NK-92 (cell line): Measurements from ENCODE around the gene DXO.
A peak's percentile ranks its signal among the peaks of the same experiment; 100 is the strongest.
"Not testable (repeated sequence)": the region's sequence is repeated elsewhere in the genome, so short reads cannot be mapped to it uniquely, and the experiment has no call there.

Source experiments
- DNase-seq: peaks from one replicate; lab custom pipeline; 2025; ENCODE audit not compliant: unreplicated experiment; lab: John Stamatoyannopoulos, UW

The DXO gene

DNA sequence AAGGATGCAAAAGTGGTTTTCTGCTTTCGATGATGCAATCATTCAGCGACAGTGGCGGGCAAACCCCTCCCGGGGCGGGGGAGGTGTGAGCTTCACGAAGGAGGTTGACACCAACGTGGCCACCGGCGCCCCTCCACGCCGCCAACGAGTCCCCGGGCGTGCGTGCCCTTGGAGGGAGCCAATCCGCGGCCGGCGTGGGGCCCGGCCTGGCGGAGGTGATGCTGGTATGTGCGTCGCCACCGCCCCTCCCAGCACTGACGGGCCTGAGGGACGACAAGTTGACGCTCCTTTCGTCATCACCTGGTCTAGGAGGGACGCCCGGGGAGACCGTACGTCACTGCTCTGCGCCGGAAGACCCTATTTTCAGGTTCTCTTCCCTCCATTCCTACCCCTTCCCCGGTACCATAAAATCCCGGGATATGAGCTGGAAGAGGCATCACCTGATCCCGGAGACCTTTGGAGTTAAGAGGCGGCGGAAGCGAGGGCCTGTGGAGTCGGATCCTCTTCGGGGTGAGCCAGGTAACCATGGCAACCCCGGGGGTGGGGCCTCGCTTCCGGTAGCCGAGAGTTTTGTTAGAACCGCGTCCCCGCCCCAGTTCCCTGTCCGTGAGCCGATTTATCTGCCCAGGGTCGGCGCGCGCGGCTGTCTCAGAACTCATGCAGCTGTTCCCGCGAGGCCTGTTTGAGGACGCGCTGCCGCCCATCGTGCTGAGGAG is at the start of gene DXO:
TSS of gene DXO (minus strand) at position 146 of the 716 bp plus-strand sequence. CDS start 463 bp downstream, outside the sequence.
- peak; percentile 93 for DNase-seq

GRCh38 chr6:32014547-32014946 is 42.6 kb upstream of the DXO start, which contains the start of gene C4B:
Gene C4B, plus strand, starts transcription at chr6:32014795. Its CDS starts 51 bp downstream, at chr6:32014846.
- not testable (repeated sequence) for DNase-seq

GRCh38 chr6:32013738-32014137 is 41.8 kb upstream of the DXO start:
- not testable (repeated sequence) for DNase-seq

DNA sequence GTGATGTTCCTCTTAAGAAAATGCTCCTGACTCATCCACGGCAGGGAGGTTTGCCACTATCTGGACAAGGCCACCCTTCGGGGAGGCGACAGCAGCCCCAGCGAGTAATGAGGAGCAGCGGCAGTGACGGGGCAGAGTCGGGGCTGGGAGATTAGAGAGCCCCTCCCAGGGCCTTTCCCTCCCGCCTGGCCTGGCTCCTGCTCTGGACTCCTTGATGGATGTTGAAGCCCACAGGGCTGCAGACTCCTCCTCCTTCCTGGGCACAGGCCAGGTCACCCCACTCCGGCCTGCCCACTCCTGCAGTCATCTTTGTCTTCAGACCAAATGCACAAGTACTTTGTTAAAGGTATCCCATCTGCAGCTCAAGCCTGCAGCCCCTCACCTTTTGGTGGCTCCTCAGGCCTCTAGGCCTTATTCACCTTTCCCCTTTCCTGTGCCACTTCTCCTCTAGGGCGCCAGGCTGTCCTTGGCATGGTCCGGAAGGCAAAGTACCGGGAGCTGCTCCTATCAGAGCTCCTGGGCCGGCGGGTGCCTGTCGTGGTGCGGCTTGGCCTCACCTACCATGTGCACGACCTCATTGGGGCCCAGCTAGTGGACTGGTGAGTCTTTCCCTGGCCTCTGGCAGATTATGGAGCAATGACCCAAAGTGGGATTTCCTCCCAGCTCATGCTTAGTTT is 41.1 kb upstream of the DXO start:
- not testable (repeated sequence) for DNase-seq

- DNase-seq = not testable (repeated sequence)
Observed at GRCh38 chr6:32010856-32011530, 39.1 kb upstream of the DXO start.

DNA sequence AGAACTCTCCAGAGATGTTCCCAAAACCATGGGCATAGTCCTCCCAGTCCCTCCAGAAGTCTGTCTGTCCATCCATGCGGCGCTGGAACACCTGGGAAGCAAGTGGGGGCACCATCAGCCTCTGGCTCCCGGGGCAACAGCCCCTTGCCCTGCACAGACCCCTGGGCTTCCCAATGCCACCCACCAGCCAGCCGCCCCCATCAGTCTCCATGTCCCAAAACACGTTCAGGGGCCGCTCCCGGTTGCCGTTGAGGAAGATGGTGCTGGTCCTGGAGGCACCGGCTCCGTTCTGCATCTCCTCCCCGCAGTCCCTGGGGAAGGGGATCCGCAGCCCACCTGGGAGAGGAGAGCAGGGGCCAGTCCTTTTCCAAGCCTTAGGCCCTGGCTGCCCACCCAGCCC is 37.6 kb upstream of the DXO start:
- DNase-seq = not testable (repeated sequence)

GRCh38 chr6:32008616-32009015 is 36.7 kb upstream of the DXO start:
- not testable (repeated sequence) for DNase-seq

- DNase-seq = not testable (repeated sequence)
Observed at GRCh38 chr6:32008037-32008436, 36.1 kb upstream of the DXO start.

DNA sequence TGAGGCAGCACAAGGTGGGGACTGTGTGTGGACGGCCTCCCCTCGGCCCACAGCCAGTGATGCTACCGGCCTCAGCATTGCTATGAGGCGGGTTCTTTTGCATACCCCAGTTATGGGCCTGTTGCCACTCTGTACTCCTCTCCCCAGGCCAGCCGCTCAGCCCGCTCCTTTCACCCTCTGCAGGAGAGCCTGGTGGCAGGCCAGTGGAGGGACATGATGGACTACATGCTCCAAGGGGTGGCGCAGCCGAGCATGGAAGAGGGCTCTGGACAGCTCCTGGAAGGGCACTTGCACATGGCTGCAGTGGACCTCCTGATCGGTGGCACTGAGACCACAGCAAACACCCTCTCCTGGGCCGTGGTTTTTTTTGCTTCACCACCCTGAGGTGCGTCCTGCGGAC is 35.1 kb upstream of the DXO start:
- not testable (repeated sequence) for DNase-seq

DNA sequence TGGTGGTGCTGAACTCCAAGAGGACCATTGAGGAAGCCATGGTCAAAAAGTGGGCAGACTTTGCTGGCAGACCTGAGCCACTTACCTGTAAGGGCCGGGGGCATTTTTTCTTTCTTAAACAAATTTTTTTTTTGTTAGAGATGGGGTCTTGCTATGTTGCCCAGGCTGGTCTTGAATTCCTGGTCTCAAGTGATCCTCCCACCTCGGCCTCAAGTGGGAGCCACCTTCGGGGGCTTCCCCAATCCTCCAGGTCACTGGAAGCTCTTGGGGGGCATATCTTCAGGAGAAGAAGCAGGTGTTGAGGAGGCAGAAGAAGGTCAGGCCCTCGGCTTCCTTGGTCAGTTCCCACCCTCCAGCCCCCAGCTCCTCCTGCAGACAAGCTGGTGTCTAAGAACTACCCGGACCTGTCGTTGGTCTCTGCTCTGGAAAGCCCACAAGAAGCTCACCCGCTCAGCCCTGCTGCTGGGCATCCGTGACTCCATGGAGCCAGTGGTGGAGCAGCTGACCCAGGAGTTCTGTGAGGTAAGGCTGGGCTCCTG is 34.1 kb upstream of the DXO start:
- not testable (repeated sequence) for DNase-seq

DNA sequence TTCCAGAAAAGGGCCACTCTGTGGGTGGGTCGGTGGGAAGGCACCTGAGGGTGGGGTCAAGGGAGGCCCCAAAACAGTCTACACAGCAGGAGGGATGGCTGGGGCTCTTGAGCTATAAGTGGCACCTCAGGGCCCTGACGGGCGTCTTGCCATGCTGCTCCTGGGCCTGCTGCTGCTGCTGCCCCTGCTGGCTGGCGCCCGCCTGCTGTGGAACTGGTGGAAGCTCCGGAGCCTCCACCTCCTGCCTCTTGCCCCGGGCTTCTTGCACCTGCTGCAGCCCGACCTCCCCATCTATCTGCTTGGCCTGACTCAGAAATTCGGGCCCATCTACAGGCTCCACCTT is 33.6 kb upstream of the DXO start:
- DNase-seq = not testable (repeated sequence)

GRCh38 chr6:32004864-32005537 is 33.1 kb upstream of the DXO start:
- DNase-seq = not testable (repeated sequence)

DNA sequence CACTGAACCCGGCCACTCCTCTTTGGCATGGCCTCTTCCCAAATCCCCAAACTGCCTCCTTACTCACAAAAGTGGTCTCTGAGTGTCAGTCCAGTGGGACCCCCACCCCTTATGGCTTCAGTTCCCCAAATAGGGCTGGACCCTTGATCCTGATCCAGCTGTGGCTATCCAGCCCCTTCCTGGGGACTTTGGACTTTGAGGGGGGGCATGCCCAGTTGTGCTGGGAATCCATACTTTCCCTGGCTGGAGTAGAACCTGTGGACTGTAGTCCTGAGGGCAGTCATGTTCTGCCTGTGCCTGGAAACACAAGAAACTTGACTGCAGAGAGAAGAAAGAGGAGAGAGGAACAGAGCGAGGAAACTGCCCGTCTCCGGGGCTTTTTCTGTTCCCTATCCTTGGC is 32.5 kb upstream of the DXO start:
- not testable (repeated sequence) for DNase-seq

- DNase-seq = not testable (repeated sequence)
Observed at GRCh38 chr6:32003301-32003700, 31.4 kb upstream of the DXO start.

- not testable (repeated sequence) for DNase-seq
Observed at GRCh38 chr6:32002546-32003268, 30.8 kb upstream of the DXO start.

DNA sequence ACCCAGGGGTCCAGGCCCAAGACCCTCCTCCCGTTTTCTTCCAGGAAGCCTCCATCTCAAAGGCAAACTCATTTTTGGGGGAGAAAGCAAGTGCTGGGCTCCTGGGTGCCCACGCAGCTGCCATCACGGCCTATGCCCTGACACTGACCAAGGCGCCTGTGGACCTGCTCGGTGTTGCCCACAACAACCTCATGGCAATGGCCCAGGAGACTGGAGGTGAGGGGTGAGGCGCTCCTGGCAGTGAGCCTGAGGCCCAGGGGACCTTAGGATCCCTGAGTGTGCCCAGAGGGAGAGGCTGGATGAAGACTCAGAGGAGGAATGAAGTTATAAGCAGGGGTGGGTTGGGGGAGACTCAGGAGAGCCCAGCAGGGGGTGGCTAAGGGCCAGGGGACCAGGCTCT is 24.4 kb upstream of the DXO start:
- not testable (repeated sequence) for DNase-seq

- DNase-seq = not testable (repeated sequence)
Observed at GRCh38 chr6:31994421-31994820, 22.5 kb upstream of the DXO start.

DNA sequence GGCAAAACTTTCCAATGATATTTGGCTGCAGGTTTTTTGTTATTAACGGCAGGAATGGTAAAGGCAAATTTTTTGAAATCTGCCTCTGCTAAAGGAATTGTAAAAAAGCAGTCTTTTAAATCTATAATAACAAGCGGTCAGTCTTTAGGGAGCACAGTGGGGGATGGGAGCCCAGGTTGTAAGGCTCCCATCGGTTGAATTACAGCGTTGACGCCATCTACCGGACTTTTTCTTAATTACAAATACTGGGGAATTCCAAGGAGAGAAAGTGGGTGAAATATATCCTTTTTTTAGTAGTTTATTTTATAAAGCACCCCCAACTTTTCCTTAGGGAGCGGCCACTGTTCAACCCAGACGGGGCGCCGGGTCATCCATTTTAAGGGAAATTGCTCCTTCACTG is 17.4 kb upstream of the DXO start:
- DNase-seq = not testable (repeated sequence)

GRCh38 chr6:31981744-31982143 is 9.8 kb upstream of the DXO start, which contains the start of gene C4A:
Gene C4A, plus strand, starts transcription at chr6:31982057. Its CDS starts 51 bp downstream, at chr6:31982108.
- not testable (repeated sequence) for DNase-seq

GRCh38 chr6:31980998-31981397 is 9.1 kb upstream of the DXO start:
- not testable (repeated sequence) for DNase-seq
